Sigmoid colon (tissue), 7 donors: ENCODE results near the gene C11orf24. TPM values are rescaled to one million over a fixed set of nuclear protein-coding genes. Genes with fewer than 3 reads are reported as not detected.
"Not testable (repeated sequence)": the region's sequence is repeated elsewhere in the genome, so short reads cannot be mapped to it uniquely, and the experiment has no call there.

ENCODE experiments used
- DNase-seq: peaks from one replicate; pipeline ENCODE4 v3.0.0-alpha.2; 2019
- H3K27ac ChIP-seq, 4 donors: fragments of 200-600 bp; sonication (generic); one replicate each; pipeline ENCODE4 v1.5.1; 2016 to 2019; ENCODE audit warnings: mild to moderate bottlenecking in 1 of 4
- H3K27me3 ChIP-seq, 3 donors: fragments of 200-600 bp; sonication (generic); one replicate each; pipeline ENCODE4 v1.5.1; 2019; ENCODE audit warnings: mild to moderate bottlenecking in 1 of 3
- H3K36me3 ChIP-seq, 4 donors: fragments of 200-600 bp; sonication (generic); one replicate each; pipeline ENCODE4 v1.5.1; 2016 to 2019
- H3K4me1 ChIP-seq, 4 donors: fragments of 200-600 bp; sonication (generic); one replicate each; pipeline ENCODE4 v1.5.1; 2017 to 2019
- H3K4me3 ChIP-seq, 4 donors: fragments of 200-600 bp; sonication (generic); one replicate each; pipeline ENCODE4 v1.5.1; 2017 to 2019; ENCODE audit warnings: mild to moderate bottlenecking in 2 of 4, moderate library complexity in 1 of 4
- H3K9me3 ChIP-seq, 4 donors: fragments of 200-600 bp in 3 of 4; sonication (generic) in 3 of 4; one replicate each; pipeline versions ENCODE4 v1.5.1 to v1.6.1; 2013 to 2019
- CTCF ChIP-seq, 4 experiments: fragments of 450-650 bp in 3 of 4; fragments of 200-600 bp in 1 of 4; IDR thresholded peaks; one replicate each; pipeline ENCODE4 v1.5.1; 2016 to 2019; ENCODE audit warnings: antibody characterized with exemption in 4 of 4, mild to moderate bottlenecking in 3 of 4, moderate library complexity in 2 of 4
- EP300 ChIP-seq, 4 donors: sonication (generic); formaldehyde crosslinking; IDR thresholded peaks; one replicate each; pipeline ENCODE4 v1.6.1; 2017; ENCODE audit warnings: antibody characterized with exemption in 4 of 4
- POLR2A ChIP-seq, 2 donors: fragments of 450-650 bp; IDR thresholded peaks; one replicate each; pipeline ENCODE4 v1.6.1; 2016; ENCODE audit warnings: antibody characterized with exemption in 2 of 2, mild to moderate bottlenecking in 2 of 2, moderate library complexity in 2 of 2
- POLR2AphosphoS5 ChIP-seq, 4 donors: sonication (generic); formaldehyde crosslinking; IDR thresholded peaks; one replicate each; pipeline ENCODE4 v1.6.1; 2017; ENCODE audit warnings: antibody characterized with exemption in 4 of 4
- WGBS, 2 donors: extraction: QIAGEN DNeasy Blood & Tissue Kit; methylation state at CpG; one replicate each; pipeline ENCODE4 v1.1.7; 2013; 5-methylcytosine and 5-hydroxymethylcytosine counted together
- intact Hi-C: fragments of 100-400 bp; cut with DNase I; formaldehyde crosslinking; loops from one replicate; pipeline ENCODE4 v1.15.1; 2023
- polyA plus RNA-seq, 3 donors: library from polyadenylated mRNA; stranded (reverse); fragments of 200-250 nt; gene quantifications; one replicate each; pipeline ENCODE4 v1.2.3, GENCODE V29; 2013
- total RNA-seq, 4 donors: library from RNA; depleted of rRNA; stranded (reverse); fragments of >200 nt; gene quantifications; one replicate each; pipeline ENCODE4 v1.1.0, GENCODE V29; 2016
- donor health status: healthy with polysubstance abuse.
- donor health status: Bipolar disorder and iron deficiency.
- donor health status: healthy.

The C11orf24 gene
- total and polyA plus RNA-seq, 7 donors, result 13.7 to 70.3 (median 25.4) TPM

GRCh38 chr11:68302670-68303069 is 30.9 kb upstream of the C11orf24 start:
- TF ChIP-seq POLR2A (IDR thresholded peaks at IDR 0.05), result no peak
- TF ChIP-seq CTCF (IDR thresholded peaks at IDR 0.05), result no peak
- TF ChIP-seq POLR2AphosphoS5 (IDR thresholded peaks at IDR 0.05), result no peak
- TF ChIP-seq EP300 (IDR thresholded peaks at IDR 0.05), result no peak
- no peaks in the 10 kb centered on the region for H3K9me3 ChIP-seq
- H3K27me3 ChIP-seq, result no peaks in the 10 kb centered on the region
- no peak for DNase-seq
- H3K4me3 ChIP-seq, result no peak overlapping the region
- H3K4me1 ChIP-seq, result peaks cover 0 to 12% (median 5%) of the 10 kb centered on the region in 4 donors
- 12 to 53% methylated on average over 7 of the region's 7 CpGs for WGBS, 2 donors
- H3K36me3 ChIP-seq, result no peaks in the 10 kb centered on the region
- no peak overlapping the region for H3K27ac ChIP-seq
- intact Hi-C loops, result no loop called here

GRCh38 chr11:68302256-68302655 is 30.5 kb upstream of the C11orf24 start:
- no peak overlapping the region for H3K27ac ChIP-seq
- intact Hi-C loops, result no loop called here
- no peak overlapping the region for H3K4me3 ChIP-seq
- DNase-seq, result no peak
- H3K9me3 ChIP-seq, result no peaks in the 10 kb centered on the region
- 50 to 86% methylated on average over 5 of the region's 5 CpGs for WGBS, 2 donors
- H3K4me1 ChIP-seq, result peaks cover 0 to 16% (median 8%) of the 10 kb centered on the region in 4 donors
- H3K27me3 ChIP-seq, result no peaks in the 10 kb centered on the region
- no peaks in the 10 kb centered on the region for H3K36me3 ChIP-seq
- TF ChIP-seq POLR2A (IDR thresholded peaks at IDR 0.05), result no peak
- TF ChIP-seq CTCF (IDR thresholded peaks at IDR 0.05), result no peak
- TF ChIP-seq POLR2AphosphoS5 (IDR thresholded peaks at IDR 0.05), result no peak
- no peak for TF ChIP-seq EP300 (IDR thresholded peaks at IDR 0.05)

- Histone ChIP-seq H3K4me3 (no peak overlapping the region), H3K36me3 (no peaks in the 10 kb centered on the region), H3K27ac (no peak overlapping the region), H3K9me3 (no peaks in the 10 kb centered on the region), H3K27me3 (no peaks in the 10 kb centered on the region), H3K4me1 (peaks cover 0 to 16% (median 8%) of the 10 kb centered on the region in 4 donors)
- no peak for DNase-seq
- WGBS, 2 donors, result 89 to 93% methylated on average over 12 of the region's 12 CpGs
- intact Hi-C loops, result no loop called here
- no peak for TF ChIP-seq POLR2A (IDR thresholded peaks at IDR 0.05)
Measured at GRCh38 chr11:68300076-68300830, 28.5 kb upstream of the C11orf24 start.

GRCh38 chr11:68299517-68299879 is 27.7 kb upstream of the C11orf24 start:
- not testable (repeated sequence) for H3K27ac ChIP-seq, DNase-seq, H3K4me3 ChIP-seq, H3K9me3 ChIP-seq, H3K27me3 ChIP-seq, H3K36me3 ChIP-seq
- intact Hi-C loops, result loop anchor here (5.0 kb wide), 1 partner anchor 92 kb away; no protein-coding TSS in a partner anchor
- 89 to 93% methylated on average over 9 of the region's 9 CpGs for WGBS, 2 donors
- peaks cover 0 to 16% (median 8%) of the 10 kb centered on the region in 4 donors for H3K4me1 ChIP-seq

- no peaks in the 10 kb centered on the region for H3K36me3 ChIP-seq
- TF ChIP-seq POLR2AphosphoS5 (IDR thresholded peaks at IDR 0.05), result no peak
- no peak for TF ChIP-seq CTCF (IDR thresholded peaks at IDR 0.05)
- no peak for TF ChIP-seq EP300 (IDR thresholded peaks at IDR 0.05)
- TF ChIP-seq POLR2A (IDR thresholded peaks at IDR 0.05), result no peak
- DNase-seq, result no peak
- H3K27me3 ChIP-seq, result no peaks in the 10 kb centered on the region
- WGBS, 2 donors, result 31 to 69% methylated on average over 15 of the region's 15 CpGs
- H3K27ac ChIP-seq, result no peak overlapping the region
- intact Hi-C loops, result loop anchor here (5.0 kb wide), 1 partner anchor 92 kb away; no protein-coding TSS in a partner anchor
- H3K4me3 ChIP-seq, result no peak overlapping the region
- peaks cover 0 to 16% (median 8%) of the 10 kb centered on the region in 4 donors for H3K4me1 ChIP-seq
- no peaks in the 10 kb centered on the region for H3K9me3 ChIP-seq
Measured at GRCh38 chr11:68298659-68299516, 27.1 kb upstream of the C11orf24 start.
